Fibroblast of mammary gland (primary cell): ENCODE results near the gene SLAIN1.

Experiments
- DNase-seq: peaks from one replicate; pipeline ENCODE4 v3.0.0-alpha.2; 2010; ENCODE audit warnings: low read depth
- H3K4me3 ChIP-seq: 2 replicates; pipeline ENCODE4 v1.5.1; 2011; ENCODE audit warnings: low read depth, mild to moderate bottlenecking, low read length, moderate library complexity; ENCODE audit not compliant: control insufficient read depth
- CTCF ChIP-seq: conservative IDR thresholded peaks from 2 replicates; pipeline ENCODE4 v1.5.1; 2011; ENCODE audit warnings: low read depth, low read length, inconsistent platforms; ENCODE audit not compliant: control insufficient read depth, insufficient read depth

The SLAIN1 gene

GRCh38 chr13:77774181-77774580 is 76.7 kb downstream of the SLAIN1 start:
- no peak overlapping the region for H3K4me3 ChIP-seq
- TF ChIP-seq CTCF = no peak
- no peak for DNase-seq

GRCh38 chr13:77776704-77777103 is 79.2 kb downstream of the SLAIN1 start:
- H3K4me3 ChIP-seq = no peak overlapping the region
- no peak for DNase-seq
- no peak for TF ChIP-seq CTCF

- no peak overlapping the region for H3K4me3 ChIP-seq
- peak; percentile 58 for TF ChIP-seq CTCF
- peak; percentile 86 for DNase-seq
Observed at GRCh38 chr13:77779552-77780272, 82.2 kb downstream of the SLAIN1 start.

- TF ChIP-seq CTCF = no peak
- DNase-seq = no peak
- no peak overlapping the region for H3K4me3 ChIP-seq
Observed at GRCh38 chr13:77781808-77782207, 84.3 kb downstream of the SLAIN1 start.

GRCh38 chr13:77784515-77784914 is 87.0 kb downstream of the SLAIN1 start:
- no peak for DNase-seq
- TF ChIP-seq CTCF = no peak

GRCh38 chr13:77786695-77787287 is 89.3 kb downstream of the SLAIN1 start:
- H3K4me3 ChIP-seq = no peak overlapping the region

More at GRCh38 chr13:77784515-77784914, 87.0 kb downstream of the SLAIN1 start:
- H3K4me3 ChIP-seq = no peak overlapping the region

More at GRCh38 chr13:77786695-77787287, 89.3 kb downstream of the SLAIN1 start:
- peak; percentile 16 for DNase-seq
- no peak for TF ChIP-seq CTCF
